GM23338 (cell line): Measurements from ENCODE around the gene MTRF1L. TPM values are rescaled to one million over a fixed set of nuclear protein-coding genes. Genes with fewer than 3 reads are reported as not detected.

Source experiments
- ATAC-seq: fragments of 200-7000 bp; cut with Tn5 transposase; 3 replicates; pipeline ENCODE4 v1.9.1; 2020
- DNase-seq: peaks from one replicate; pipeline ENCODE4 v3.0.0-alpha.2; 2015; ENCODE audit warnings: low spot score
- H2AFZ ChIP-seq: fragments of 200-600 bp; sonication (generic); 2 replicates; pipeline ENCODE4 v1.8.0; 2016; ENCODE audit warnings: antibody characterized with exemption, mild to moderate bottlenecking, moderate library complexity
- H3F3A ChIP-seq: fragments of 200-600 bp; sonication (generic); replicated peaks from 2 replicates; pipeline ENCODE4 v1.8.0; 2017; ENCODE audit warnings: antibody characterized with exemption, mixed run types, low read depth
- H3K27ac ChIP-seq: fragments of 200-600 bp; sonication (generic); 2 replicates; pipeline ENCODE4 v1.6.1; 2016; ENCODE audit warnings: low read depth
- H3K27me3 ChIP-seq: fragments of 200-600 bp; sonication (generic); 2 replicates; pipeline ENCODE4 v1.8.0; 2016; ENCODE audit warnings: mild to moderate bottlenecking, mixed run types, moderate library complexity; ENCODE audit not compliant: insufficient read depth
- H3K36me3 ChIP-seq: fragments of 200-600 bp; sonication (generic); 2 replicates; pipeline ENCODE4 v1.8.0; 2016; ENCODE audit warnings: mild to moderate bottlenecking; ENCODE audit not compliant: insufficient read depth
- H3K4me1 ChIP-seq: fragments of 200-600 bp; sonication (generic); 2 replicates; pipeline ENCODE4 v1.8.0; 2016; ENCODE audit warnings: mild to moderate bottlenecking, moderate library complexity; ENCODE audit not compliant: insufficient read depth
- H3K4me2 ChIP-seq: fragments of 200-600 bp; sonication (generic); 2 replicates; pipeline ENCODE4 v1.7.1; 2017; ENCODE audit warnings: mixed run types
- H3K4me3 ChIP-seq: fragments of 200-600 bp; sonication (generic); 2 replicates; pipeline ENCODE4 v1.6.1; 2016; ENCODE audit warnings: mixed run types
- H3K79me2 ChIP-seq: fragments of 200-600 bp; sonication (generic); replicated peaks from 2 replicates; pipeline ENCODE4 v1.8.0; 2017; ENCODE audit warnings: mild to moderate bottlenecking; ENCODE audit not compliant: insufficient read depth
- H3K9me2 ChIP-seq: fragments of 200-600 bp; sonication (generic); 2 replicates; pipeline ENCODE4 v1.8.0; 2017; ENCODE audit not compliant: insufficient read depth
- H4K20me1 ChIP-seq: fragments of 200-600 bp; sonication (generic); replicated peaks from 2 replicates; pipeline ENCODE4 v1.8.0; 2017; ENCODE audit warnings: mild to moderate bottlenecking; ENCODE audit not compliant: insufficient read depth
- H3K27ac Mint-ChIP-seq: 2 replicates; pipeline ENCODE4 v1.8.0; 2020; ENCODE audit warnings: inconsistent platforms, mild to moderate bottlenecking, moderate library complexity, mixed read lengths
- H3K27me3 Mint-ChIP-seq: 3 replicates; pipeline ENCODE4 v1.8.0; 2022; ENCODE audit warnings: low read depth, mild to moderate bottlenecking, moderate library complexity, mixed read lengths, inconsistent platforms; ENCODE audit not compliant: insufficient read depth, poor library complexity
- H3K36me3 Mint-ChIP-seq: 3 replicates; pipeline ENCODE4 v1.8.0; 2021; ENCODE audit warnings: low read depth, mild to moderate bottlenecking, inconsistent platforms, moderate library complexity, mixed read lengths
- H3K4me1 Mint-ChIP-seq: 3 replicates; pipeline ENCODE4 v1.8.0; 2020; ENCODE audit warnings: mild to moderate bottlenecking, inconsistent platforms, mixed read lengths
- H3K4me3 Mint-ChIP-seq: 3 replicates; pipeline ENCODE4 v1.8.0; 2021; ENCODE audit warnings: moderate library complexity, mild to moderate bottlenecking, inconsistent platforms, mixed read lengths
- H3K9me3 Mint-ChIP-seq: 3 replicates; pipeline ENCODE4 v1.8.0; 2020; ENCODE audit warnings: moderate library complexity, mild to moderate bottlenecking, inconsistent platforms, mixed read lengths
- CREB1 ChIP-seq: fragments of 250-450 bp; sonication (Bioruptor Pico); IDR thresholded peaks from 2 replicates; pipeline ENCODE4 v1.5.0; 2020; ENCODE audit warnings: low read depth, mild to moderate bottlenecking, moderate library complexity
- JUNB ChIP-seq: IDR thresholded peaks from one replicate; pipeline ENCODE4 v1.6.1; 2016; ENCODE audit warnings: antibody characterized with exemption; ENCODE audit not compliant: unreplicated experiment
- NANOG ChIP-seq: IDR thresholded peaks from 2 replicates; pipeline ENCODE4 v1.6.1; 2016; ENCODE audit warnings: antibody characterized with exemption, borderline replicate concordance
- POLR2AphosphoS5 ChIP-seq: IDR thresholded peaks from 2 replicates; pipeline ENCODE4 v1.6.1; 2016; ENCODE audit warnings: antibody characterized with exemption, low read depth
- STAT1 ChIP-seq: IDR thresholded peaks from one replicate; pipeline ENCODE4 v1.6.1; 2016; ENCODE audit warnings: antibody characterized with exemption; ENCODE audit not compliant: unreplicated experiment
- polyA plus RNA-seq: library from polyadenylated mRNA; unstranded; fragments of >200 nt; fragmentation: Nextera tagmentation; extraction: Ambion mirVana; gene quantifications from 2 replicates; pipeline ENCODE4 v1.2.1, GENCODE V29; 2016
- total RNA-seq: library from RNA; depleted of rRNA; stranded (reverse); fragments of >200 nt; shearing (Covaris generic); gene quantifications from 2 replicates; pipeline ENCODE4 v1.2.3, GENCODE V29; 2014
- TF ChIP-seq, protein P1 (sequence below): fragments of 250-450 bp; sonication (Bioruptor Pico); IDR thresholded peaks from 2 replicates; pipeline ENCODE4 v1.5.0; 2020; ENCODE audit warnings: mild to moderate bottlenecking, moderate library complexity
- TF ChIP-seq, protein P2 (sequence below): IDR thresholded peaks from 2 replicates; pipeline ENCODE4 v1.6.1; 2016; ENCODE audit warnings: antibody characterized with exemption
- TF ChIP-seq, protein P3 (sequence below): IDR thresholded peaks from one replicate; pipeline ENCODE4 v1.6.1; 2018; ENCODE audit warnings: antibody characterized with exemption; ENCODE audit not compliant: unreplicated experiment

MTRF1L gene
- total and polyA plus RNA-seq, 2 experiments from 2014 or later: 20.5 to 28.3 TPM

DNA sequence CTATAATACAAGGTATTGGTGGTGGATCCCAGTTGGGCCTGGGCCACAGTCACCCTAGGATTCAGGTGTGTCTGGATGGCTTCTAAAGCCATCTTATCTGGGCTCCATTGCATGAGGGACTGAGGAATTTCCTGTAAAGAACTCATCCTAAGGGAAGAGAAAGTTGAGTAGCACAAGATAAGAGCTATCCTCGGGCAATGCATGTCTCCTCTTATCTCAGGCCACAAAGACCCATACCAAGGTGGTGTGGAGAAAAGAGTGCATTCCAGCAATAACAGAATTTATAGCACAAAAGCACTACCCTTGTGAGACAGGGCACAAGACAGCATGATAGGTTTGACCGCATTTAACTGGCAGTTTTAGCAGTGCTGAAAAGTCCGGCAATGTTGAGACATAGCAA is 14.3 kb upstream of the MTRF1L start:
- no peaks in the 10 kb centered on the region for H3F3A ChIP-seq
- H3K4me1 ChIP-seq: no peaks in the 10 kb centered on the region
- H3K79me2 ChIP-seq: no peaks in the 10 kb centered on the region
- no peak overlapping the region for H2AFZ ChIP-seq
- H3K9me2 ChIP-seq: no peaks in the 10 kb centered on the region
- H3K4me3 ChIP-seq: no peak overlapping the region
- H3K9me3 Mint-ChIP-seq: no peaks in the 10 kb centered on the region; the same call in 2 of the 3 replicates
- no peaks in the 10 kb centered on the region for H4K20me1 ChIP-seq
- no peaks in the 10 kb centered on the region for H3K27me3 Mint-ChIP-seq
- H3K4me2 ChIP-seq: no peak overlapping the region
- H3K27ac Mint-ChIP-seq: no peak overlapping the region
- DNase-seq: no peak
- no peaks in the 10 kb centered on the region for H3K27me3 ChIP-seq
- H3K4me1 Mint-ChIP-seq: no peaks in the 10 kb centered on the region
- no peak for ATAC-seq
- no peaks in the 10 kb centered on the region for H3K36me3 Mint-ChIP-seq
- H3K36me3 ChIP-seq: no peaks in the 10 kb centered on the region
- no peak for TF ChIP-seq NANOG
- TF ChIP-seq, protein P1, sequence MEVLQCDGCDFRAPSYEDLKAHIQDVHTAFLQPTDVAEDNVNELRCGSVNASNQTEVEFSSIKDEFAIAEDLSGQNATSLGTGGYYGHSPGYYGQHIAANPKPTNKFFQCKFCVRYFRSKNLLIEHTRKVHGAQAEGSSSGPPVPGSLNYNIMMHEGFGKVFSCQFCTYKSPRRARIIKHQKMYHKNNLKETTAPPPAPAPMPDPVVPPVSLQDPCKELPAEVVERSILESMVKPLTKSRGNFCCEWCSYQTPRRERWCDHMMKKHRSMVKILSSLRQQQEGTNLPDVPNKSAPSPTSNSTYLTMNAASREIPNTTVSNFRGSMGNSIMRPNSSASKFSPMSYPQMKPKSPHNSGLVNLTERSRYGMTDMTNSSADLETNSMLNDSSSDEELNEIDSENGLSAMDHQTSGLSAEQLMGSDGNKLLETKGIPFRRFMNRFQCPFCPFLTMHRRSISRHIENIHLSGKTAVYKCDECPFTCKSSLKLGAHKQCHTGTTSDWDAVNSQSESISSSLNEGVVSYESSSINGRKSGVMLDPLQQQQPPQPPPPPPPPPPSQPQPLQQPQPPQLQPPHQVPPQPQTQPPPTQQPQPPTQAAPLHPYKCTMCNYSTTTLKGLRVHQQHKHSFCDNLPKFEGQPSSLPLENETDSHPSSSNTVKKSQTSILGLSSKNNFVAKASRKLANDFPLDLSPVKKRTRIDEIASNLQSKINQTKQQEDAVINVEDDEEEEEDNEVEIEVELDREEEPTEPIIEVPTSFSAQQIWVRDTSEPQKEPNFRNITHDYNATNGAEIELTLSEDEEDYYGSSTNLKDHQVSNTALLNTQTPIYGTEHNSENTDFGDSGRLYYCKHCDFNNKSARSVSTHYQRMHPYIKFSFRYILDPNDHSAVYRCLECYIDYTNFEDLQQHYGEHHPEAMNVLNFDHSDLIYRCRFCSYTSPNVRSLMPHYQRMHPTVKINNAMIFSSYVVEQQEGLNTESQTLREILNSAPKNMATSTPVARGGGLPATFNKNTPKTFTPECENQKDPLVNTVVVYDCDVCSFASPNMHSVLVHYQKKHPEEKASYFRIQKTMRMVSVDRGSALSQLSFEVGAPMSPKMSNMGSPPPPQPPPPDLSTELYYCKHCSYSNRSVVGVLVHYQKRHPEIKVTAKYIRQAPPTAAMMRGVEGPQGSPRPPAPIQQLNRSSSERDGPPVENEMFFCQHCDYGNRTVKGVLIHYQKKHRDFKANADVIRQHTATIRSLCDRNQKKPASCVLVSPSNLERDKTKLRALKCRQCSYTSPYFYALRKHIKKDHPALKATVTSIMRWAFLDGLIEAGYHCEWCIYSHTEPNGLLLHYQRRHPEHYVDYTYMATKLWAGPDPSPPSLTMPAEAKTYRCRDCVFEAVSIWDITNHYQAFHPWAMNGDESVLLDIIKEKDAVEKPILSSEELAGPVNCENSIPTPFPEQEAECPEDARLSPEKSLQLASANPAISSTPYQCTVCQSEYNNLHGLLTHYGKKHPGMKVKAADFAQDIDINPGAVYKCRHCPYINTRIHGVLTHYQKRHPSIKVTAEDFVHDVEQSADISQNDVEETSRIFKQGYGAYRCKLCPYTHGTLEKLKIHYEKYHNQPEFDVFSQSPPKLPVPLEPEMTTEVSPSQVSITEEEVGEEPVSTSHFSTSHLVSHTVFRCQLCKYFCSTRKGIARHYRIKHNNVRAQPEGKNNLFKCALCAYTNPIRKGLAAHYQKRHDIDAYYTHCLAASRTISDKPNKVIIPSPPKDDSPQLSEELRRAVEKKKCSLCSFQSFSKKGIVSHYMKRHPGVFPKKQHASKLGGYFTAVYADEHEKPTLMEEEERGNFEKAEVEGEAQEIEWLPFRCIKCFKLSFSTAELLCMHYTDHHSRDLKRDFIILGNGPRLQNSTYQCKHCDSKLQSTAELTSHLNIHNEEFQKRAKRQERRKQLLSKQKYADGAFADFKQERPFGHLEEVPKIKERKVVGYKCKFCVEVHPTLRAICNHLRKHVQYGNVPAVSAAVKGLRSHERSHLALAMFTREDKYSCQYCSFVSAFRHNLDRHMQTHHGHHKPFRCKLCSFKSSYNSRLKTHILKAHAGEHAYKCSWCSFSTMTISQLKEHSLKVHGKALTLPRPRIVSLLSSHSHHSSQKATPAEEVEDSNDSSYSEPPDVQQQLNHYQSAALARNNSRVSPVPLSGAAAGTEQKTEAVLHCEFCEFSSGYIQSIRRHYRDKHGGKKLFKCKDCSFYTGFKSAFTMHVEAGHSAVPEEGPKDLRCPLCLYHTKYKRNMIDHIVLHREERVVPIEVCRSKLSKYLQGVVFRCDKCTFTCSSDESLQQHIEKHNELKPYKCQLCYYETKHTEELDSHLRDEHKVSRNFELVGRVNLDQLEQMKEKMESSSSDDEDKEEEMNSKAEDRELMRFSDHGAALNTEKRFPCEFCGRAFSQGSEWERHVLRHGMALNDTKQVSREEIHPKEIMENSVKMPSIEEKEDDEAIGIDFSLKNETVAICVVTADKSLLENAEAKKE (CRISPR knock-in tag): no peak
- no peak for TF ChIP-seq CREB1 (CRISPR knock-in tag)
- TF ChIP-seq, protein P2, sequence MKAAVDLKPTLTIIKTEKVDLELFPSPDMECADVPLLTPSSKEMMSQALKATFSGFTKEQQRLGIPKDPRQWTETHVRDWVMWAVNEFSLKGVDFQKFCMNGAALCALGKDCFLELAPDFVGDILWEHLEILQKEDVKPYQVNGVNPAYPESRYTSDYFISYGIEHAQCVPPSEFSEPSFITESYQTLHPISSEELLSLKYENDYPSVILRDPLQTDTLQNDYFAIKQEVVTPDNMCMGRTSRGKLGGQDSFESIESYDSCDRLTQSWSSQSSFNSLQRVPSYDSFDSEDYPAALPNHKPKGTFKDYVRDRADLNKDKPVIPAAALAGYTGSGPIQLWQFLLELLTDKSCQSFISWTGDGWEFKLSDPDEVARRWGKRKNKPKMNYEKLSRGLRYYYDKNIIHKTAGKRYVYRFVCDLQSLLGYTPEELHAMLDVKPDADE: no peak
- no peak for TF ChIP-seq JUNB
- TF ChIP-seq STAT1: no peak
- no peak for TF ChIP-seq POLR2AphosphoS5
- TF ChIP-seq, protein P3, sequence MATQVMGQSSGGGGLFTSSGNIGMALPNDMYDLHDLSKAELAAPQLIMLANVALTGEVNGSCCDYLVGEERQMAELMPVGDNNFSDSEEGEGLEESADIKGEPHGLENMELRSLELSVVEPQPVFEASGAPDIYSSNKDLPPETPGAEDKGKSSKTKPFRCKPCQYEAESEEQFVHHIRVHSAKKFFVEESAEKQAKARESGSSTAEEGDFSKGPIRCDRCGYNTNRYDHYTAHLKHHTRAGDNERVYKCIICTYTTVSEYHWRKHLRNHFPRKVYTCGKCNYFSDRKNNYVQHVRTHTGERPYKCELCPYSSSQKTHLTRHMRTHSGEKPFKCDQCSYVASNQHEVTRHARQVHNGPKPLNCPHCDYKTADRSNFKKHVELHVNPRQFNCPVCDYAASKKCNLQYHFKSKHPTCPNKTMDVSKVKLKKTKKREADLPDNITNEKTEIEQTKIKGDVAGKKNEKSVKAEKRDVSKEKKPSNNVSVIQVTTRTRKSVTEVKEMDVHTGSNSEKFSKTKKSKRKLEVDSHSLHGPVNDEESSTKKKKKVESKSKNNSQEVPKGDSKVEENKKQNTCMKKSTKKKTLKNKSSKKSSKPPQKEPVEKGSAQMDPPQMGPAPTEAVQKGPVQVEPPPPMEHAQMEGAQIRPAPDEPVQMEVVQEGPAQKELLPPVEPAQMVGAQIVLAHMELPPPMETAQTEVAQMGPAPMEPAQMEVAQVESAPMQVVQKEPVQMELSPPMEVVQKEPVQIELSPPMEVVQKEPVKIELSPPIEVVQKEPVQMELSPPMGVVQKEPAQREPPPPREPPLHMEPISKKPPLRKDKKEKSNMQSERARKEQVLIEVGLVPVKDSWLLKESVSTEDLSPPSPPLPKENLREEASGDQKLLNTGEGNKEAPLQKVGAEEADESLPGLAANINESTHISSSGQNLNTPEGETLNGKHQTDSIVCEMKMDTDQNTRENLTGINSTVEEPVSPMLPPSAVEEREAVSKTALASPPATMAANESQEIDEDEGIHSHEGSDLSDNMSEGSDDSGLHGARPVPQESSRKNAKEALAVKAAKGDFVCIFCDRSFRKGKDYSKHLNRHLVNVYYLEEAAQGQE: no peak
- H3K27ac ChIP-seq: no peak overlapping the region
- no peak overlapping the region for H3K4me3 Mint-ChIP-seq
